GM19324 (cell line): ENCODE data around the gene PSMB11.

Experiments
- ATAC-seq: cut with Tn5 transposase; IDR thresholded peaks from one replicate; pipeline ENCODE4 v1.9.1; 2021; ENCODE audit warnings: mild to moderate bottlenecking, moderate library complexity; ENCODE audit not compliant: unreplicated experiment, low FRiP score

Gene PSMB11

DNA sequence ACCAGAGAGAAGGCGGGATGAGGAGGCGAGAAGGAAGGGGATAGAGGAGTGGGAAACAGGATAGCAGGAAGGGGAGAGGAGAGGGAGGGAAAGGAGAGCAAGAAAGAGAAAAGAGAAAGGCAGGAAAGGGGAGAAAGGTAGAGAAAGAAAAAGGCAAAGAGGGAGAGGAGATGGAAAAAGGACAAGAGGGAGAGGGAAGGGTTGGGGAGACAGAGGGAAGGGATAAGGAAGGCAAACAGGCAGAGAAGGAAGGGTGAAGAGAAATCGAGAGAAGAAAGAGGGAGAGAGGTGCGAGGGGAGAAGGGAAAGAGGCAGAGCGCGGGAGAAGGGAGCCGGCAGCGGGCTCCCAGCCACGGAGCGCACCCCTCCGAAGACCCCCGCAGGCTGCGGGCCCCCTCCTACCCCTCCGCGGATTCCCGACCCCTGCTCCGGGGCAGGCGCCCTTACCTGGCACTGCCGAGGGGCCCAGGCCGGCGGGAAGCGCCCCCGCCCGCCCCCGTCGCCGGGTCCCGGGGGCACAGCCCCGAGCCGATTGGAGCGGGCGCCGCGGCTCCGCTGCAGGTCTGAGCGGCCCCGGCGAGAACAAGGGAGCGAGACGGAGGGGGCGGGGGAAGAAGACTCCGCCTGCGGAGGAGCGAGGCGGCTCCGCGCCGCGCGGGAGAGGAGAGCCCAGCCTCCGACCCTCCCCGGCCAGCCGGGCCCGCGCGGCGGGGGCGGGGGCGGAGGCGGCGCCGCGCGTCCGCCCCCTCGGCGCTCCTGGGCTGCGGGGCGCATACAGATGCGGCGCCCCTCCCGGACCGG lies 15.1 kb downstream of the PSMB11 start, which contains the start of gene CDH24:
Gene CDH24, minus strand, starts transcription at position 565 of the 801 bp plus-strand sequence. CDS start 1,787 bp downstream, outside the sequence.
- peak; percentile 47 for ATAC-seq

DNA sequence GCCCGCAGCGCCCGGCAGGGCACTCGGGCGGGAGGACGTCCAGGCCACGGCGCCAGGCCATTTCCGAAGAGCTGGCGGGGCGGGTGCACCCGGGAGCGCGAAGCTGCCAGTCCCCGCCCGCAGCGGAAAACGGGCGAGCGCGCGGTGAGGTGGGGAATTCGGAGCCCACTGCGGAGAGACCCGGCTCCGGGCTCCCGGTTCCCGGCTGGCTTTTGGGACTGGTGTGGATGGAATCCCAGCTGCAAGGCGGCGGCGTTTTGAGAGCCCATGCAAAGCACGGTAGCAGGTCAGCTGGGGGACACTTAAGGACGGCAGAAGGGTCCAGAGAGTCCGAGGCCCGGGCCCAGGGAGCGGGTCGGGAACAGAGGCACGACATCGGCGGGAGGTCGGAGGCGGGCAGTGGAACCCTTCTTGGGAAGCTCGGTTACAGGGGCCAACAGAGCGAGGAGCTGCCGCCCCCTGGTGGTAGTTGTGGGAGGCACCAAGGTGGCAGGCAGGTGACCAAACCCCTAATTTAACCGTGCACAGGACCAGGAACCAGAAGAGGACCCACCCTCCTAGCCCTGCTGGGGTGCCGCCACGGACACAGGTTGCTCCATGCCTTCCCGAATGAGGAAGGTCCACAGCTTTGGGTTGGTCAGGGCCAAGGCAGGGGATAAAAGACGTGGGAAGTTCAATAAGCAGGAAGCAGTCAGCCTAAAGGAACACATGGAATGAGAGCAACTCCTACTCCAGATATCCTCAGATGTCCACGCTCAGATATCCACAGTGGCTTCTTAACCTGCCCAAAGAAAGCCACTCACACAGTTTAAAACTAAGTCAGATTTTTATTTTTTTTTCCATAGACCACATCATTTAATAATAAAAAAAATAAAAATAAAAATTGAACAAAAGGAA lies 16.0 kb downstream of the PSMB11 start:
- peak; percentile 49 for ATAC-seq

DNA sequence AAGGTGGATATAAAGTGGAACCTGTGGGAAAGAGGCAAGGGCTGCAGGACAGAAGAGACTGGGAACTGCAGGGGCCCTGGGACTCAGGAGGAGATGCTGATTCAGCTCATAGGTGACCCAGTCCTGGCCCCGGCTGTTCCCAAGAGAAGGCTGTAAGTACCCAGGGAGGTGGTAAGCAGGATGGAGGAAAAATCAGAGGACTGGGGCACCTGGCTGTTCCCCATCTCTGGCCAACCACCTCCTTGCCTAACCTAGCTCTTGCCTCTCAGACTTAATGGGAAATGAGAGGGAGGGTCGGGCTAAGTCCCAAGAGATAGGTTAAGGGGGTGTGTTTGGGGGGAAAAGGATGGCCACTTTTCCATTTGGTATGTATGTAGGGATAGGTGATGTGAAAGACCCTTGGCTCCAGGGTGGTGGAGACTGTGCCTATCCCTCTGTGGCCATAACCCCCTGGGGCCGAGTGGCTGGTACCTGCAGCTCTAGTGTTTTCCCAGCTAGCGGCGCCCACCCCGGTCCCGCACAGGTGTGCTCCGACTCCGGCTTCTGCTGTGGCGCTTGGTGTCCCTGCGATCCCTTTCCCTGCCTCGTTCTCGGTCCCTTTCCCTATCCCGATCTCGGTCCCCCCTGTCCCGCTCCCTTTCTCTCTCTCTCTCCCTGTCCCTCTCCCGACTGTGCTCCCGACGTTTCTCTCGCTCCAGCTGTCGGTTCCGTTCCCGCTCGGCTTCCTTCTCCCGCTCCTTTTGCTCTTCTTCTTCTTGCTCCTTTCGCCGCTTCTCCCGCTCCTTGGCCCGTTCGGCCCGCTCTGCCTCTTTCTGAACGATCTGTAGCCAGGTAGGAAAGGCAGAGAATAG lies 16.9 kb downstream of the PSMB11 start:
- no peak for ATAC-seq

DNA sequence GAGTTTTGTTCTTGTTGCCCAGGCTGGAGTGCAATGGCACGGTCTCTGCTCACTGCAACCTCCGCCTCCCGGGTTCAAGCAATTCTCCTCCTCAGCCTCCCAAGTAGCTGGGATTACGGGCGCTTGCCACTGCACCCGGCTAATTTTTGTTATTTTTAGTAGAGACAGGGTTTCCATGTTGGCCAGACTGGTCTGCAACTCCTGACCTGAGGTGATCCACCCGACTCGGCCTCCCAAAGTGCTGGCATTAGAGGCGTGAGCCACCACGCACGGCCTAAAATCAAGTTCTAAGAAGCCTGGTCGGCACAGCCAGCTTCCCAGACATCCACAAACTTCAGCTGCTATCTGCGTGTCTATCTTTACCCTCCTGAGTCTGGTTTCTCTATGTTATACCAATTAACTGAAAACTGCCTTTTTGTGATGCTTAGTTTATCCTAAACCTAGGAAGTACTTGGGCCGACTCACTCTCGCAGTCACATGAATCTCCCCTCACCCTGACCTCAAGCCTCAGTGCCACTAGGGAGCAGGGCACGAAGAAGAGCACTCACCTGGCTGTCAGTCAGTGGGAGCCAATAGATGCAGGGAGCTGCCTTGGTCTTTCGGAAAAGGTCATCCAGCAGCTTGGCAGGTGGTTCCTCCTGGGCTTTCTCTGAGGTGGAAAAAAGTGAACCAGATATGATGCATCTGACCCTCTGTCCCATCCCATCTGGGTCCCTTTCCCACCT lies 18.7 kb downstream of the PSMB11 start:
- no peak for ATAC-seq

DNA sequence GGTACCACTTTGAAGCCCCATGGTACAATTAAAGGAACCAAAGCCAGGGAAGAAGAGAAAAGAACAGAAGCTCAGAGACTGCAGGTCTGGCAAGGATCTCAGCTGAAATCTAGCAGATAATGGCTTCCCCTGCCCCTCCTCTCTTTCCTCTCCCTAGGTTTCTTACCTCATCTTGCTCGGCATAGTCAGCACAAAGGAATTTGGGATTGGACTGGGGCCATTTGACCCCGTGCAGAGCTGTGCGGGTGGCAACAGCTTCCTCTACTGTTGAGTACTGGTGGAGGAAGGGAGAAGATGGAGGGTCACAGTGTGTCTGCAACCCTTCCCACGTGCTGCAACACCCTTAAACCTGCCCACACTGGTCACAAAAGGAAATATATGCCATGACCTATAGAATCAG lies 20.0 kb downstream of the PSMB11 start:
- no peak for ATAC-seq

DNA sequence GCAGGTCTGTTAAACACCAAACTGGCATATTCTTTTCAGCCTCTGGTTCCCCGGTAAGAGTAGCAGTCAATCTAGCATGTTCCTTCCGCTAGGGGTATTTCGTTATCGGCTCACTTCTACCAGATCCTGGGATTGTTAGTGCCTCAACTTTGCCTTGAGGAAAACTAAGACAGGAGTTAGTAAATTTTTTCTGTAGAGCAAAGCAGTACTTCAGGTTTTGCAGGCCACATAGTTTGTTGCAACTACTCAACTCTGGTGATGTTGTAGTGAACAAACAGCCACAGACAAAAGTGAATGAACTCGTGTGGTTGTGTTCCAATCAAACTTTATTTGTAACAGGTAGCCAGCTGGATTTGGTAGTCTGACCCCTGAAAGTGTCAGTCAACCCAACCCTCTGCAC lies 21.6 kb downstream of the PSMB11 start:
- ATAC-seq, result no peak

DNA sequence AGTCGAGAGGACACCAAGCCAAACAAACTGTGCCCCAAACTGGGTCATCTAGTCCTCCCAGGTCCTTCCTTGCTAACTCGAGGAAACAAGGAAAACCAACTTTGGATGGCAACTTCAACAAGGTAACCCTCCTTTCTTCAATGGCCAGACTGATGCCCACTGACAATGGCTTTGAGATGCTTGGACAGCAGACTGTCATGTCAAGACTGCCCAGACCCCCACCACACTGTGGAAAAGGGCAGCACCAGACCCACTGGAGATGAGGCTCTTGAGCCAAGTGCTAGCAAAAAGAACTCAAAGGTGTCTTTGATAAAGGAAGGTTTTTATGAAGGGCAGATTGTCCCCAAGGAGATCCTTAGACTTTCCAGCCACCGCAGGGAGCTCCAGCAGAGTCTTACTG lies 24.4 kb downstream of the PSMB11 start:
- ATAC-seq, result no peak

DNA sequence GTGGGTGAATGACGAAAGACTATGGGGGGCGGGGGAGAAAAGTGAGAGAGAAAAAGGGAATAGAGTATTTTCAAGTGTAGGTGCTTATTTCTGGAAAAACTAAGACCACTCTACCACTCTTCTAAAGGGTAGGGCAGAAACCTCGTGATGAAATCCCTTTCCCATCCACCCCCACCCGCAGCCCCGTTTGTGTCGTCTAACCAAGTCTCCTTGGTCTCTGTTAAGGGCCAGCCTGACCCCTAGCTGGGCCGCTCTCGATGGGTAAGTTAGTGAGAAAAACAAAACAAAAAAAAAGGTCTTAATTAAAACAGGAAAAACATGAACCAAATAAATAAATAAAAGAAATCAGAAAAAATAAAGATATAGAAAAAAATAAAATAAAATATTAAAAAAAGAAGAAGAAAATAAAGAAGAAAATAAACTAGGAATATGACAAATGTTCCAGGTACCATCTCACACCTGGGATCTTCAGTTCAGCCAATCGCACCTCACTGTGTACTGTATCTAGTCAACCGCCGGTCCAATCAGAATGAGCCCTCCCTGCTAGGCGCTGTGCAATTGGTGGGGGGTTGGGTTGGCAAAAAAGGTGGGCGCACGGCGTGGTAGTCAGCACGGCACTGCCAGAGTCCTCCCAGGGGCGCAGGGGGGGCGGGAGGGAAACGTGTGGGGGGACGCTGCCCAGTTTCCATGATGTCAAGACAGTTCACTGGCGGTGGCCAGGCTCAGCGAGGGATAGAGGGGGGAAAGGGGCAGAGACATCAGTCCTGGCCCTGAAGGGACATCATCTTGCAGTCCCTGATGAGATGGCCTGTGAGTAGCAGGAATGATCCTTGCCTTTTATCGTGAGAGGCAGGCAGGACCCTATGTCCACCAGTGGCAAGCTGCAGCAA lies 25.1 kb downstream of the PSMB11 start:
- ATAC-seq, result no peak

DNA sequence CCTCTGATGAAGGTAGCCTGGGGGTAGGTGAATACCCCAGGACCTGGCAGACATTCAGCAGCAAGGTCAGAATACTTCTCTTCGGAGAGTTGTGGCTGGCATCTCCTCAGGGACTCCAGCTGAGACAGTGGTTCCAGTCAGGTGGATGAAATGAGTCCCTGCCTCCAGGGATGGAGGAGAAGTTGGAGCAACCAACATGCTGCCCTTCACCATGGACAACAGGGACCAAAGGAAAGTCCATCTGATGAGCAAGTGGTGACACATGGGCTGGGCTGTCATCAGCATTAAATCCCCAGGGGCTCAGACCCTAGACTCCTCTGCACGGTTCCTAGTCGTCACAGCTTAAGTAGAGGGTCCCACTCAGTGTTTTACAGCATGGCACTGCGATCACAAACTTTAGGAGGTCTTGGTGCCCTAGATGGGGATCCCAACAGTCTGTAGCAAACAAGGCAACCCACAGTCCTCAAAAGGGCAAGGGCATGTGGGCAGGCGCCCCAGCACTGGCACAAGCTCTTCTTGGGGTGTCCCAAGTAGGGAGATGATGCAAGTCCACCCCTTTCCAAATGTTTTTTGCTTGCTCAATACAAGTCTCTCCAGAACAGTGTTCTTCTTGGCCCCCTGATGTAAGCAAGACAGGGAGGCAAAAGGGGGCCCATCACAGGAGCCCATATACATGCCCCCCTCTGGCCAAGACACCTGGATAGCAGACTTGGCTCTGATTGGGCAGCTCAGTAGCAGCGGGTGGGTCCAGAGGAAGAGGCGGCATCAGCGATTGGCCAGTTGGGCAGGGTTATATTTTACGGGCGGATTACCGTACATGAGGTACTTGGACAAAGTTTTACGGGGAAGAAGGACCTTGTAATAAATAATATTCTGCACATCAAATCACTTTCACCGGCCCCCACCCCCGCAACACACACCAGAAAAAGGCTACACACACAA lies 26.1 kb downstream of the PSMB11 start:
- ATAC-seq, result no peak

DNA sequence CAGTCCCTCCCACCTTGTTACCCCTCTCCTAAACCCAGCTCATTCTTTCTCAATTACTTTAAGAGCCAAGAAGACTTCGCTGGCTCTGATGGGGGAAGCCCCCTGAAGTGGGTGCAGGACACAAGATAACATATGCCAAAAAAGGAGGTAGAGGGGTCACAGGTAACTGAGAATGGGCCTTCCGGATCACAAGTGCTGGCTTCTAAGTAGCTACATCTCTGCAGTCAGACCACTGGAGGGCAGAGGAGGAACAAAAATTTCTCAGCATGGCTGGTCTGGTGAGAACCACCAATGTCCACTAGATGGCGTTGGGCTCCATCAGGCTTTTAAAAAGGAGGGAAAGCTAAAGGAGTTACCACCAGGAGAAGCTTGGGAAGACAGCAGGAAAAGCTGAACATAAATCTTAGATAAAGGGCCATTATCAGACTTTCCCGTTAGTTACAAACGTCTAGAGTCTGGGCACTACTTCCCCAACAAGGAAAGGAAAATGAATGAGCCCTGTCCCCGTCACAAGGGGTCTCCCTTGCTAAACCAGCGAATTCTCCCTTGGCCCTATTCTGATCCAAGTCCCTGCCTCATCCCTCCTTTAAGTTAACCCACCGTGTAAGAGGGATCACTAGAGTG lies 26.9 kb downstream of the PSMB11 start:
- ATAC-seq, result peak; percentile 50

DNA sequence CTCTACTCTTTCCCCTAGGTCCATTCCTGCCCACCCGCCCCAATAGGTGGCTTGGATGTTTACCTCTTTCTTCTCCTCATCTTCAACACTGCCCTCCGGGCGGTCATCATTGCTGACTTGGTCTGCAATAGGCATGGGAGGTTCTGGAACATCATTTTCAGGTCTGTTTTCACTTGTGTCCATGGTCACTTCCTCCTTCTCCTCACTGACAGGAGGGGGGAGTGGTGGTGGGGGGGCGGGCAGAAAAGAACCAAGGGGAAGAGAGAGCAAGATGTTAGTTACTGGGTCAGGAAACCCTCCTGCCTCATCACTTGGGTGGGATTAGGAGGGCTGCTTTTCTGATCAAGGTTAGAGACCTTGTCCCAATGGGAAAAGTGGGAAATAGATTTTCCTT lies 27.4 kb downstream of the PSMB11 start:
- ATAC-seq, result no peak

DNA sequence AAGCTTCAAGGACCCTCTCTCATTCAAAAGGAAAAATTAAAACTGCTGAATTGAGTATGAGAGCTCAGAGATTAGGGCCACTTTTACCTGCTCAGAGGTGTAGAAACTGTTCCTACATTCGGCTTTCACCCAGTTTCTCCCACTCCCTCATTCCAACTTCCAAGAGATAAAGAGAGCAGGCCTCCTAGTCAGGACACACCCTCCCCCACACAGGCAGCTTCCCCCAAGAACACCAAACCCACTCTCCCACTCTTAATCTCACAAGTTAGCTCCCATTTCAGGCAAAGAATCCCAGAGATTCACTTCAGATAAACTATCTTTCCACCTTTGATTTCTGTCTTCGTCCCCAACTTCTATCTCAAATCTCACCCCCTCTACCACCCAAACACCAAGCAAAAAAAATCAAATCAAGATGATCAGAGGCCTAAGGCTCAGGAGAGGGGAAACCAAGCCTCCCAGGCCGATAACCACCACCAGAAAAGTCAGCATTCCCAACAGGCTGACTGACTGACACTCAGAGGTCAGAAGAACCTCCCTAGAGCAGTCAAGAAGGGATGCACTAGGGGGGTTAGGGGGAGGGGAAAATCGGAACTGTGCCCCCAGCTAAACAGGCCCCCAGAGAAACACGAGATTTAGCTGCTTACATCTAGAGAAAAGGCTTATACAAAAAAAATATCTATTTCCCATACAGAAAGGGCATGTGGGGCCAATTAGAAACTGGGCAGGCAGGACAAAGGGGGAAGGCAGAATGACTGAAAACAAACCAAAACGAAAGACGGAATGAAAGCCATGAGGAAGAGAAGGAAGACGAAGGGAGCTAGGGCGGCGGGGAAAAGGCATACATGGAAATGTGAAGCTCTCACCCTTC lies 28.5 kb downstream of the PSMB11 start:
- no peak for ATAC-seq

DNA sequence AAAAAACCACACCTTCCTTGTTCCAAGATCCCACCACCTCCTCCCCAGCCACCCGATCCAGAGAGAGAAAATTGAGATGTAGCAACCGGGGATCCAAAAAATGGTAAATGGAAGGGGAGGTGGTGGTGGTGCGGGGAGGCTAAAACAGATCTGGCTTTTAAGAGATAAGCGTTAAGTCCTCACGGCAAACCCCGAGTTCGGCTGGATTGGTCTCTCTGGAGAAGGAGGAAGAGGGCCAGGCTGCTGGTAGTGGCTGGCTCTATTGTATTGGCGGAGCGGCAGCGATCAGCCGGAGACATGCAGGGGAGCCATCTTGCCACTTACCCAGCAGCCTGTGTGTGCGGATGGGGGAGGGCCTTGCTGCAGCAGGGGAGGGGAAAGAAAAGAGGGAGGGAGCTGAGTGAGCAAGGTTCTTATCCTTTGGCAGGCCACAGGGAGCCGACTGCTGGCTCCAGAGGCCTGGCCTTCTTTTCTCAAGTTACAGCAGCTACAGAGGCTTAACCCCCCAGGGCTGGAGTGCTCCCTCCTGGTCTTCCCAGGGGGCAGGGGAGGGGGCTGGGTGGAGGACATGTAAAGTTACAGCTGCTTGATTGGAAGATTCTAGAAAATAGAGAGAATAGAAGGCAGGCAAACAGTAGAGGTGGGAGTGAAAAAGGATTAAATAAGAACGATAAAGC lies 29.4 kb downstream of the PSMB11 start:
- ATAC-seq, result peak; percentile 73

DNA sequence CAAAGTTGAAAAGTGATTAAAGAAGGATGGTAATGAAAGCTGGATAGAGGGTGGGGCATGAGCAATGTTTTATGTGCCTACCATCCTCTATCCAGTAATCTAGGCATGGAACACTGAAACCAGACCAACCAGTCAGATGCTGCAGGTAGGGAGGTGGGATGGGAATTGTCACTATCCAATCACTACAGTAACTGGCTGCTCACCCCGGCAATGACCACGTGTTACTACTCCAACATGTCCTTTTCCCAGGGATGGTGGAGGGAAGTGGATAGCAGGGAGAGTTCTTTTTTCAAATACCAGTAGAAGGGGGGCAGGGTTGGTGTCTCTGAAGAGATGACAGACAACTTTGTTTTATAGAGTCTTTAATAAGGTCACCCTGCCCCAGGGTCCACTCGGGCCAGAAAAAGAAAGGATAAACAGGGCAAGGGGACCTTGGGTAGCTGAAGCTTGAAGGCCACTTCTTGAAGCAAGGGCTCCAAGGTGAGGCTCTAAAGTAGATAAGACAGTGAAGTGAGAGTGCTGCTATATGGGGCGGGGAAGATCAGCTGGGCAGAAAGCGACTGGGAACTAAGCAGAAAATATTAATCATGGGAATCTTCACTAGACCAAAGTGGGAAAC lies 30.0 kb downstream of the PSMB11 start:
- ATAC-seq, result no peak

DNA sequence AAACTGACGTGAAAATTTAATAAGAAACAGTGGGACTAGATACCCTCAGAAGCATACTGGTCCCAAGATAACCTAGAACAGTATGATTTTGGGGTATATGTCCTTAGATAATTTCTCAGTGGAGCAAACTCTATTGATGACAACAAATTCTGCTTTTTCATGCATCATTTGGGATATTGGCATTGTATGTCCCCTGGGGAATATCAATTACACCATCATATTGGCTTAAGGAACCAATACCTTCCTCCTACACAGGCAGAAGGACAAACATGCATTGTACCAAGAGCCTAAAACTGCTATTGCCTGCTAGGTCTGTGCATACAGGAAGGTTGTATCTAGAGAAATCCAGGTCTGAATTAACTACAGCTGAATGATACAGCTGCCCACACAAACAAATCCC lies 32.9 kb downstream of the PSMB11 start:
- ATAC-seq, result no peak
